ENCODE measurements around the gene LINC01488.

- TF ChIP-seq, protein P1, sequence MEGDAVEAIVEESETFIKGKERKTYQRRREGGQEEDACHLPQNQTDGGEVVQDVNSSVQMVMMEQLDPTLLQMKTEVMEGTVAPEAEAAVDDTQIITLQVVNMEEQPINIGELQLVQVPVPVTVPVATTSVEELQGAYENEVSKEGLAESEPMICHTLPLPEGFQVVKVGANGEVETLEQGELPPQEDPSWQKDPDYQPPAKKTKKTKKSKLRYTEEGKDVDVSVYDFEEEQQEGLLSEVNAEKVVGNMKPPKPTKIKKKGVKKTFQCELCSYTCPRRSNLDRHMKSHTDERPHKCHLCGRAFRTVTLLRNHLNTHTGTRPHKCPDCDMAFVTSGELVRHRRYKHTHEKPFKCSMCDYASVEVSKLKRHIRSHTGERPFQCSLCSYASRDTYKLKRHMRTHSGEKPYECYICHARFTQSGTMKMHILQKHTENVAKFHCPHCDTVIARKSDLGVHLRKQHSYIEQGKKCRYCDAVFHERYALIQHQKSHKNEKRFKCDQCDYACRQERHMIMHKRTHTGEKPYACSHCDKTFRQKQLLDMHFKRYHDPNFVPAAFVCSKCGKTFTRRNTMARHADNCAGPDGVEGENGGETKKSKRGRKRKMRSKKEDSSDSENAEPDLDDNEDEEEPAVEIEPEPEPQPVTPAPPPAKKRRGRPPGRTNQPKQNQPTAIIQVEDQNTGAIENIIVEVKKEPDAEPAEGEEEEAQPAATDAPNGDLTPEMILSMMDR (conservative IDR thresholded peaks at IDR 0.05; ENCODE audit: low read depth in 2 of 2) = no peak
- TF ChIP-seq POLR2AphosphoS5 (IDR thresholded peaks at IDR 0.05; ENCODE audit: low read depth) (no peak), CREB1 (CRISPR knock-in tag; IDR thresholded peaks at IDR 0.05; ENCODE audit: low read depth) (no peak), EZH2phosphoT487 (IDR thresholded peaks at IDR 0.05; ENCODE audit: unreplicated experiment) (no peak), EZH2 (IDR thresholded peaks at IDR 0.05; ENCODE audit: low read depth, unreplicated experiment) (no peak), ZNF331 (CRISPR knock-in tag; IDR thresholded peaks at IDR 0.05; ENCODE audit: low read depth) (no peak), JUNB (IDR thresholded peaks at IDR 0.05; ENCODE audit: unreplicated experiment) (no peak), ZNF114 (CRISPR knock-in tag; IDR thresholded peaks at IDR 0.05) (no peak), STAT1 (IDR thresholded peaks at IDR 0.05; ENCODE audit: unreplicated experiment) (no peak), NANOG (IDR thresholded peaks at IDR 0.05; ENCODE audit: borderline replicate concordance) (no peak)
- TF ChIP-seq, protein P2, sequence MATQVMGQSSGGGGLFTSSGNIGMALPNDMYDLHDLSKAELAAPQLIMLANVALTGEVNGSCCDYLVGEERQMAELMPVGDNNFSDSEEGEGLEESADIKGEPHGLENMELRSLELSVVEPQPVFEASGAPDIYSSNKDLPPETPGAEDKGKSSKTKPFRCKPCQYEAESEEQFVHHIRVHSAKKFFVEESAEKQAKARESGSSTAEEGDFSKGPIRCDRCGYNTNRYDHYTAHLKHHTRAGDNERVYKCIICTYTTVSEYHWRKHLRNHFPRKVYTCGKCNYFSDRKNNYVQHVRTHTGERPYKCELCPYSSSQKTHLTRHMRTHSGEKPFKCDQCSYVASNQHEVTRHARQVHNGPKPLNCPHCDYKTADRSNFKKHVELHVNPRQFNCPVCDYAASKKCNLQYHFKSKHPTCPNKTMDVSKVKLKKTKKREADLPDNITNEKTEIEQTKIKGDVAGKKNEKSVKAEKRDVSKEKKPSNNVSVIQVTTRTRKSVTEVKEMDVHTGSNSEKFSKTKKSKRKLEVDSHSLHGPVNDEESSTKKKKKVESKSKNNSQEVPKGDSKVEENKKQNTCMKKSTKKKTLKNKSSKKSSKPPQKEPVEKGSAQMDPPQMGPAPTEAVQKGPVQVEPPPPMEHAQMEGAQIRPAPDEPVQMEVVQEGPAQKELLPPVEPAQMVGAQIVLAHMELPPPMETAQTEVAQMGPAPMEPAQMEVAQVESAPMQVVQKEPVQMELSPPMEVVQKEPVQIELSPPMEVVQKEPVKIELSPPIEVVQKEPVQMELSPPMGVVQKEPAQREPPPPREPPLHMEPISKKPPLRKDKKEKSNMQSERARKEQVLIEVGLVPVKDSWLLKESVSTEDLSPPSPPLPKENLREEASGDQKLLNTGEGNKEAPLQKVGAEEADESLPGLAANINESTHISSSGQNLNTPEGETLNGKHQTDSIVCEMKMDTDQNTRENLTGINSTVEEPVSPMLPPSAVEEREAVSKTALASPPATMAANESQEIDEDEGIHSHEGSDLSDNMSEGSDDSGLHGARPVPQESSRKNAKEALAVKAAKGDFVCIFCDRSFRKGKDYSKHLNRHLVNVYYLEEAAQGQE (IDR thresholded peaks at IDR 0.05; ENCODE audit: unreplicated experiment) = no peak
- TF ChIP-seq, protein P3, sequence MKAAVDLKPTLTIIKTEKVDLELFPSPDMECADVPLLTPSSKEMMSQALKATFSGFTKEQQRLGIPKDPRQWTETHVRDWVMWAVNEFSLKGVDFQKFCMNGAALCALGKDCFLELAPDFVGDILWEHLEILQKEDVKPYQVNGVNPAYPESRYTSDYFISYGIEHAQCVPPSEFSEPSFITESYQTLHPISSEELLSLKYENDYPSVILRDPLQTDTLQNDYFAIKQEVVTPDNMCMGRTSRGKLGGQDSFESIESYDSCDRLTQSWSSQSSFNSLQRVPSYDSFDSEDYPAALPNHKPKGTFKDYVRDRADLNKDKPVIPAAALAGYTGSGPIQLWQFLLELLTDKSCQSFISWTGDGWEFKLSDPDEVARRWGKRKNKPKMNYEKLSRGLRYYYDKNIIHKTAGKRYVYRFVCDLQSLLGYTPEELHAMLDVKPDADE (IDR thresholded peaks at IDR 0.05) = no peak
- TF ChIP-seq, protein P4, sequence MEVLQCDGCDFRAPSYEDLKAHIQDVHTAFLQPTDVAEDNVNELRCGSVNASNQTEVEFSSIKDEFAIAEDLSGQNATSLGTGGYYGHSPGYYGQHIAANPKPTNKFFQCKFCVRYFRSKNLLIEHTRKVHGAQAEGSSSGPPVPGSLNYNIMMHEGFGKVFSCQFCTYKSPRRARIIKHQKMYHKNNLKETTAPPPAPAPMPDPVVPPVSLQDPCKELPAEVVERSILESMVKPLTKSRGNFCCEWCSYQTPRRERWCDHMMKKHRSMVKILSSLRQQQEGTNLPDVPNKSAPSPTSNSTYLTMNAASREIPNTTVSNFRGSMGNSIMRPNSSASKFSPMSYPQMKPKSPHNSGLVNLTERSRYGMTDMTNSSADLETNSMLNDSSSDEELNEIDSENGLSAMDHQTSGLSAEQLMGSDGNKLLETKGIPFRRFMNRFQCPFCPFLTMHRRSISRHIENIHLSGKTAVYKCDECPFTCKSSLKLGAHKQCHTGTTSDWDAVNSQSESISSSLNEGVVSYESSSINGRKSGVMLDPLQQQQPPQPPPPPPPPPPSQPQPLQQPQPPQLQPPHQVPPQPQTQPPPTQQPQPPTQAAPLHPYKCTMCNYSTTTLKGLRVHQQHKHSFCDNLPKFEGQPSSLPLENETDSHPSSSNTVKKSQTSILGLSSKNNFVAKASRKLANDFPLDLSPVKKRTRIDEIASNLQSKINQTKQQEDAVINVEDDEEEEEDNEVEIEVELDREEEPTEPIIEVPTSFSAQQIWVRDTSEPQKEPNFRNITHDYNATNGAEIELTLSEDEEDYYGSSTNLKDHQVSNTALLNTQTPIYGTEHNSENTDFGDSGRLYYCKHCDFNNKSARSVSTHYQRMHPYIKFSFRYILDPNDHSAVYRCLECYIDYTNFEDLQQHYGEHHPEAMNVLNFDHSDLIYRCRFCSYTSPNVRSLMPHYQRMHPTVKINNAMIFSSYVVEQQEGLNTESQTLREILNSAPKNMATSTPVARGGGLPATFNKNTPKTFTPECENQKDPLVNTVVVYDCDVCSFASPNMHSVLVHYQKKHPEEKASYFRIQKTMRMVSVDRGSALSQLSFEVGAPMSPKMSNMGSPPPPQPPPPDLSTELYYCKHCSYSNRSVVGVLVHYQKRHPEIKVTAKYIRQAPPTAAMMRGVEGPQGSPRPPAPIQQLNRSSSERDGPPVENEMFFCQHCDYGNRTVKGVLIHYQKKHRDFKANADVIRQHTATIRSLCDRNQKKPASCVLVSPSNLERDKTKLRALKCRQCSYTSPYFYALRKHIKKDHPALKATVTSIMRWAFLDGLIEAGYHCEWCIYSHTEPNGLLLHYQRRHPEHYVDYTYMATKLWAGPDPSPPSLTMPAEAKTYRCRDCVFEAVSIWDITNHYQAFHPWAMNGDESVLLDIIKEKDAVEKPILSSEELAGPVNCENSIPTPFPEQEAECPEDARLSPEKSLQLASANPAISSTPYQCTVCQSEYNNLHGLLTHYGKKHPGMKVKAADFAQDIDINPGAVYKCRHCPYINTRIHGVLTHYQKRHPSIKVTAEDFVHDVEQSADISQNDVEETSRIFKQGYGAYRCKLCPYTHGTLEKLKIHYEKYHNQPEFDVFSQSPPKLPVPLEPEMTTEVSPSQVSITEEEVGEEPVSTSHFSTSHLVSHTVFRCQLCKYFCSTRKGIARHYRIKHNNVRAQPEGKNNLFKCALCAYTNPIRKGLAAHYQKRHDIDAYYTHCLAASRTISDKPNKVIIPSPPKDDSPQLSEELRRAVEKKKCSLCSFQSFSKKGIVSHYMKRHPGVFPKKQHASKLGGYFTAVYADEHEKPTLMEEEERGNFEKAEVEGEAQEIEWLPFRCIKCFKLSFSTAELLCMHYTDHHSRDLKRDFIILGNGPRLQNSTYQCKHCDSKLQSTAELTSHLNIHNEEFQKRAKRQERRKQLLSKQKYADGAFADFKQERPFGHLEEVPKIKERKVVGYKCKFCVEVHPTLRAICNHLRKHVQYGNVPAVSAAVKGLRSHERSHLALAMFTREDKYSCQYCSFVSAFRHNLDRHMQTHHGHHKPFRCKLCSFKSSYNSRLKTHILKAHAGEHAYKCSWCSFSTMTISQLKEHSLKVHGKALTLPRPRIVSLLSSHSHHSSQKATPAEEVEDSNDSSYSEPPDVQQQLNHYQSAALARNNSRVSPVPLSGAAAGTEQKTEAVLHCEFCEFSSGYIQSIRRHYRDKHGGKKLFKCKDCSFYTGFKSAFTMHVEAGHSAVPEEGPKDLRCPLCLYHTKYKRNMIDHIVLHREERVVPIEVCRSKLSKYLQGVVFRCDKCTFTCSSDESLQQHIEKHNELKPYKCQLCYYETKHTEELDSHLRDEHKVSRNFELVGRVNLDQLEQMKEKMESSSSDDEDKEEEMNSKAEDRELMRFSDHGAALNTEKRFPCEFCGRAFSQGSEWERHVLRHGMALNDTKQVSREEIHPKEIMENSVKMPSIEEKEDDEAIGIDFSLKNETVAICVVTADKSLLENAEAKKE (CRISPR knock-in tag; IDR thresholded peaks at IDR 0.05) = no peak
These were observed 5.4 kb downstream of the LINC01488 start for GRCh38 chr11:69486773-69487291.
